HG02798 (cell line): ENCODE measurements around the gene PIK3AP1.
A peak's percentile ranks its signal among the peaks of the same experiment; 100 is the strongest.

Experiments used
- ATAC-seq: cut with Tn5 transposase; IDR thresholded peaks from one replicate; pipeline ENCODE4 v1.9.1; 2021; ENCODE audit warnings: mild to moderate bottlenecking; ENCODE audit not compliant: unreplicated experiment, poor library complexity

Gene PIK3AP1

DNA sequence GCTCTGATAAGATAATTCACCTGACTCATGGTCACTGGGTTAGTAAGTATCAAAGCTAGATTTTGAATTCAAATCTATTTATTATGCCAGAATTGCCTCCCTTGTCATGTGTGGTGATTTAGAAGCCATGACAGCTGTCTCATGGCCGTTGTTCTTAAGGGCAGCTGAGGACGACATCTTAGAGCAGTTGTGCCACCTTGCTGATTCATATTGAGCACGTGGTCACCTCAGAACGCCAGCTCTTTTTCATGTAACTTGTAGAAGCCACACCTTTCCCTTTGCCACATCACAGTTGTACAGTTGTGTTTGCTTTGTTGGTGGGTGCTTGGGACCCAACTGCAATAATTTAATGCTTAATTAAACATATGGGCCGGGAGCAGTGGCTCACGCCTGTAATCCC, 4.3 kb upstream of the PIK3AP1 start:
- ATAC-seq = no peak

DNA sequence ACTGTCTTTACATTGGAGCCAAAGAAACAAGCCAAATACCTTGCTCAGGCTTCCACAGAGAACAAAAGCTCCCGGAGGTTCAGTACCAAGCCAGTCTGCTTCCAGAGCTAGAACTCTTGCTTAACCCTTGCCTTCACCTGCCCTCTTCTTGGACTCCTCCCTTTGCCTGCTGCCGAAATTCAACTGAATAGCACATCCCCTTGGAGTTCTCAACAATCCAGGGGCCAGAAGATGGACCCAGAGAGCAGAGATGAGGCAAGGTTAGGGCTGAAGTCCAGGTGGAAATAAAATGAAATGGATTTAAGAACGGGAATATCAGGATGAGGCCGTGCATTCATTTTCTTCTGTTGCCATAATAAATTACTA, 876 bp upstream of the PIK3AP1 start:
- ATAC-seq = no peak

DNA sequence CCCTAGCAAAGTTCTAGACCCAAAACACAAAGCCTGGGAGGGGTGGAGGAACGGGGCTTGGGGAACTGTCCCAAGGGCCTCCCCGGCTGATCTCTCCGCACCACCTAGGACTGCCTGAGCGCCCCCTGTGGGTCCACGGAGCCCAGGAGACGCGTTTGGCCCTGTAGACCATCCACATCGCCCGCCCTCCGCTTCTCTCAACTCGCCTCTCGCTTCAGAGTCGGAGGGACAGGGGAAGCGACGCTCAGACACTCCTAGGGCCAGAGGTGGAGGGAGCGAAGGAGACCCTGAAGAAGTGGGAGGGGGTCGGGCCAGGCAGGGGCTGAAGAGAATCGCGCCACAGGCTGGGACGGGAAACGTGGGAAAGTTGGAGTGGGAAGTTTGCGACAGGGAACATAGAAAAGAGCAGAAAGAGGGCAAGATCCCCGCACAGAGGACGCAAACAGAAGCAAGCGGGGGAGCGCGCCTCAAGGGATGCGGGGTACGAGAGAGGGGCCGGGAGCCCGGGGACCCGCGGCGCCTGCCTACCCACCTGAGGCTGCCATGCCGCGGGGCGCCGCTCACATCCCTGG, 378 bp downstream of the PIK3AP1 start:
- ATAC-seq = peak; percentile 54

DNA sequence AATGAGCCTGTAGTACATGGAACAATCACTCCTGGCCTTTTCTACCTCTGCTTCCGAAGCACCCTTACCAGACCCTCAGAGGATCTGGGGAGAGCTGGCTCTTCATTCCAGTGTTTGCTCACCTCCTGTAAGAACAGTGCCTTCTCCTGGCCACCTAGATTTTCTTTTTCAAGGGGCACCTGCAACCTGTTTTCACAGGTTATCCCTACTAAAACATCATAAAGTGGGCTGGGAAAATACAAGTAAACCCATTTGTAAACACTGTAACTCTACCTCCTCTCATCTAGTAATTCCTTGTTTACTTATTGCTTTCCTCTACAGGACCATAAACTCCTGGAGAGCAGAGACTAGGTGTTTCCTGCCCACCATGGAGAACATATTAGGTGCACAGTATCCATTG, 1.1 kb downstream of the PIK3AP1 start:
- no peak for ATAC-seq

DNA sequence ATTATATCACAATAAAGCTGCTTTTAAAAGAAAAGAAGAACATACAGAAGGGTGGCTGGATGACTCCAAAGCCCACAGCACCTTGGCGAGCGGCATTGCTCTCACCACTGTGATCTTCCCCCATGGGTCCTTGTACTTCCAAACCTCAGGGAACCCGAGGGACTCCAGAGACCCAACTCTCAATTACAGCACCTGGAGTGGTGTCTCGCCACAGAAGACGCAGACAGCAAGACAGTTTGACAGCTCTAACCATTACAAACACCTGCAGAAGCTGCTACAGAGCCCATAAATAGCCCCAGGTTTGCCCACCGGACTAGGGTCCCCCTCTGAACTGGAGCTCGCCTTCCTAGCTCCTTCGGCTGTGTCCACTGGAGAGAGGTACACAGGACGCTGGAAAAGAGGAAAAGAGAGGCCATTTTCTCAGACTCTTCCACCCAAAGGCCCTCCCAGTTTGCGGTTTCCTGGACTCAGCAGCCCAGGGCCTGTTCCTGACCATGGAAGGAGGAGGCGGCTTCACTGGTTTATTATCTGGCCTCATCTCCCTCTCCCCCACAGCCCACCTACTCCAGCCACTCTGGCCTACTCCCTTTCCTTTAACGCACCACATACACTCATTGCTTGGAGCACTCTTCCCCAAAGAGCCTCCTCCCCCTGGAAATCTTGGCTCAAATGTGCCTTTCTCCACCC, 1.9 kb downstream of the PIK3AP1 start:
- ATAC-seq = no peak

DNA sequence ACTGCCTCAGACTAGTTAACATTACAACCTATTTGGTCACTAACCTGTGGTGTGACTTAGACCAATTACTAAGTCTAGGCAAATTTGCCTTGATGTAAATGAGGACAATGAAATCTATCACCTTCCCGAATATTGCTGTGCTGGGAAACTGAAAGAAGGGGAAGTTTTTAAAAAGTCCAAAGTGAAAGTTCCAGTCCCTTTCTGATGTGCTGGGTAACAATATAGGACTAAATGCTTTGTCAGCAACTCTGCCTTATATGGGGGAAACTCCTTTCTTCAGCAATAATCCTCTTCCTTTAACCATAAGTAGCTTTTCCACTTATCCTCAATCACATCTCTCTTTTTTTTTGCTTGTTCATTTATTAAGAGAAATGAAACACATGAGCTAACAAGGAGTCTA, 3.9 kb downstream of the PIK3AP1 start:
- ATAC-seq = no peak

DNA sequence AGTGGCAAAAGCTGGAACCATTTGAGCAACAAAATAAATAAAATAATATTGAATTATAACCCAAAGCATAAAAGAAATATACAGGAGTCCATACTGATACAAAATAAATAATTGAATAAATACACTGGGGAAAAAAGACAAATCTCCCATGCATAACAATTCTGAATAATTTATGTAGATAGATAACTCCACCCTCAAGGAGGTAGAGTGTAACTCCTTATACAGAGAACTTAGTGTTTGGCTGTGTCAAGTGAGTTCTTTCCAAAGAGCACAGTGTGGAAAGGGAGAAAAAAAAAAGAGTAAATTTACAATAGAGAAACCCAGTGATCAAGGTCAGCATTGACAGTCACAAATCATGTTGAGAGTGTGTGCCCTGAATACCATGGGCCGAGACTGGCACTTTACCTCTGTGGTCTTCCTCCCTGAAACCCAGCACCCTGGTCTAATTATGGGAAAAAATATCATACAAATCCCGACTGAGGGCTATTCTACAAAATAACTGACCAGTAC, 5.5 kb downstream of the PIK3AP1 start:
- no peak for ATAC-seq

DNA sequence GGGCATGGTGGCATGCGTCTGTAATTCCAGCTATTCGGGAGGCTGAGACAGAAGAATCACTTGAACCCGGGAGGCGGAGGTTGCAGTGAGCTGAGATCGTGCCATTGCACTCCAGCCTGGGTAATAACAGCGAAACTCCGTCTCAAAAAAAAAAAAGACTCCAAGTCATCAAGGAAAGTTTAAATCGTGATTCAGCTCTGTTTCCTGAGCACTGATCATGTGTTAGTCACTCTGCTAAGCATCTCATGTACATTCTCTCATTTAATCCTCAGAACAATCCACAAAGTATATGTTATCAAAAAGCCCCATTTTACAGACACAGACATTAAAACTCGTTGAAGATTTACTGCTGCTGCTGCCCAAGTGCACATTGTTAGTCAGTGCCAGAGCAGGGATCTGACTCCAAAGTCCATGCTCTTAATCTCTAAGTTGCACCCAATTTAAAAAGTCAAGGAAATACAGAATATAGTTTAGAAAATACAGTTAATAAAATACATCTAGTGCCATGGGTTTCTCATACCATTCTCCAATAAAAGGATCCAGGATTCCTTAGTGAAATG, 6.2 kb downstream of the PIK3AP1 start:
- ATAC-seq = no peak

DNA sequence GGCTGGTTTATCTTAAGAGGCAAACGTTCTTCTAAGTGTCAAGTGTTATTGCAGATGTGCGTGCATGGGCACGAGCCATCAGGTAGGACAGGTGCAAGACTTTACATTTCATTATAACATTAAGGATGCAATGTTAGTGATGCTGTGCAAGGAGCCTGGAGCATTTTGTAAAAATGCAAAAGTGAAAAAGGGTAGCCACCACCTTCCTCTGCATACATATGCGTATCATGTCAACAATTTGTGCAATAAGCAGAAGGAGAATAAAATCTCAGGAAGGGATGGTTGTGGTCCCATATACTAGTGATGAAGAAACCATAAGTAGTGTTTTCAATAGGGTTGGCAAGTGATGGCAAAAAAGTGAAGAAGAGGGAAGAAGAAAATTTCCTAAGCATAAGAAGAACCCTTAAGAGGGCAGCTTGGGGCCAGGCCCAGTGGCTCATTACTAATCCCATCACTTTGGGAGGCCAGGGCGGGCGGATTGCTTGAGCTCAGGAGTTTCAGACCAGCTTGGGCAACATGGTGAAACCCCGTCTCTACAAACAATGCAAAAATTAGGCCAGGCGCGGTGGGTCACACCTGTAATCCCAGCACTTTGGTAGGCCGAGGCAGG, 7.5 kb downstream of the PIK3AP1 start:
- no peak for ATAC-seq

DNA sequence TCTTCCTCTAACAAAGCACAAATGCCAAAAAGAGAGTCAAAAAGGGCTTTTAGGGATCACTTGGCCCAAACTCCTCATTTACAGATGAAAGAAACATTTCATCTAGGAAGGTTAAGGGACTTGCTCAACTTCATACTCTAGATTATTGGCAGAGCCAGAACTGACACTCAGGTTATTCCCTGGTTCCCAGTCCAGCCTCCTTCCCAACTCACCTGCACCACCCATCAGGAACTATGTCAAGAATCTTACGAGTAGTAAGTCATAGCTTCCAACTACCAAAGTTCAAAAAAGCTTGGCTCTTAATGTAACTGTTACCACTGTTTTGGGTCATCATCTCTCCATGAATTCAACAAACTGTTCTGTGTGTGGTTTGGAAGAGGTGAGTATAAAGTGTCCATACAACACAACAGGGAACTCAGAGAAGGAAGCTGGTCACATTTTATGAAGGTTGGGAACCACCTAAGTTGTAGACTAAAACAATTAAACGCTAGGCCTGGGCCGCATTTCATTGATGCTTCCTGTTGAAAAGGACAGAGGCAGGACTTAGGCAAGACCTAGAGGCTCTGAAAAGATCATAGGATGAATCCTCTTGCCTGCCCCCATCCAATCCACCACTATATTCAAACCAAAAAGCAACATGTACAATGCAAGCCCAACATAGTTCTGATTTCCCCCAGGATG, 9.1 kb downstream of the PIK3AP1 start:
- ATAC-seq = no peak

DNA sequence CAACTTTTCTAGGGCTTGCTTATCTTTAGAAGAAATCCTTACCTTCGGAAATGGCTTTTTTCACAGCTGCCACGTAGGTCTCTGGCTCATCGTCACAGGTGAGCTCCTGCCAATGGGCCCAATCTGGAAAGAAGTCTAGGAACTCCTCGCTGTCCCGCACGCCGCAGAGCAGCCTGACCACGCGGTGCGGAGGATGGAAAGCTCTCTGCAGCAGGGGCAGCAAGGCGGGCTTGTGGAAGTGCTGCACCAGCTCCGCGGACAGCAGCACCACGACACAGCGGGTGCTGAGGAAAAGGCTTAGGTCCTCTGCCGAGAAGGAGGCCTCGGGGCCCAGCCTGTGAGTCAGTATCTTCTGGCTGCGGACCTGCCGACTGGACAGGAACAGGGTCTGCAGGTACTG, 10.8 kb downstream of the PIK3AP1 start:
- ATAC-seq = no peak

DNA sequence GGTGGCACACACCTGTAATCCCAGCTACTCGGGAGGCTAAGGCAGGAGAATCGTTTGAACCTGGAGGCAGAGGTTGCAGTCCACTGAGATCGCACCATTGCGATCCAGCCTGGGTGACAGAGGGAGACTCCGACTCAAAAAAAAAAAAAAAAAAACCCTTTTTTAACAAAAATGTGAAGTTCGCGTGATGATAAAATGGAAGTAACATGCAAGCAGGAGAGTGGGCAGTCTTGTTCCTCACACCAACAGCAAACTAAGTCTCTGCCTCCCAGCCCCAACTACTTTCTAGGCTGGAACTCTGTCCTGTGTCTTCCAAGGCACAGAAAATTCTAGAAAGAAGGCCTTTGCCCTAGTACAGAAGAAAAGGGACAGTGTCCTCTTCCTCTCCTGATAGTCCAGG, 11.3 kb downstream of the PIK3AP1 start:
- no peak for ATAC-seq

DNA sequence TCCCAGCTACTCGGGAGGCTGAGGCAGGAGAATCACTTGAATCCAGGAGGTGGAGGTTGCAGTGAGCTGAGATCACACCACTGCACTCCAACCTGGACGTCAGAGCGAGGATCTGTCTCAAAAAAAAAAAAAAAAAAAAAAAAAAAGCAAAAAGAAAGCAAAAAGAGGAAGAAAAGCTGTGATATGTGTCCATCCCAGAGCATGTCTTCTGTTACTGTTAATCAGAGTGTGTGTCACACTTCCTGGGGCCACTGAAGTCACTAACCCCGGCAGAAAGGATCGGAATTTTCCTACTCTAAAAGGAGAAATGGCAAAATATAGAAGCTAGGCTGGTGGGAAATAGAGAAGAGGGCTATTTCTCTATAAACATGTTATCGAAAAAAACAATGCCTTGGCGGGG, 11.9 kb downstream of the PIK3AP1 start:
- ATAC-seq = no peak

DNA sequence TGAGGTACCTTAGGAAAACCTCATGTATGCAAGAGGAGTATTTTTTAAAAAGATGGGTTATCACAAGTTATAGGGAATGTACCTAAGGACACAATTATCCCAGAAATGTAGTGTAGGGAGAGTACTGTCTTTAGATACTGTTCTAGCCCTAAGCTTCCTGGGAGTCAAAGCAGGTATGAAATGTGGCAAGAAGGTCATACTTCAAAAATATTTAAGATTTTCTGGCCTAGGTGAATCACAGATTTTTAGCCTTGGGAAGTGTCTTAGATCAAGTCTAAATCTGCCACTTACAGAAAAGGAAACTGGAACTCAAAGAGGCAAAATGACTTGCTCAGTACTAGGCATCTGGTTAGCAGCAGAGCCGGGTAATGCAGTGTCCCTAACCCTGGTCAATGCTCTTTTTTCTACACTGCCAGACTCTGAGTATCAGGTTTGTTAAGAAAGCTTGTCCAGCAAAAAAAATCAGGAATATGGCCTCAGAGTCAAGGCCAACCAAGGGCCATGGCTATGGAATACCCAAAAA, 13.9 kb downstream of the PIK3AP1 start:
- peak; percentile 48 for ATAC-seq

DNA sequence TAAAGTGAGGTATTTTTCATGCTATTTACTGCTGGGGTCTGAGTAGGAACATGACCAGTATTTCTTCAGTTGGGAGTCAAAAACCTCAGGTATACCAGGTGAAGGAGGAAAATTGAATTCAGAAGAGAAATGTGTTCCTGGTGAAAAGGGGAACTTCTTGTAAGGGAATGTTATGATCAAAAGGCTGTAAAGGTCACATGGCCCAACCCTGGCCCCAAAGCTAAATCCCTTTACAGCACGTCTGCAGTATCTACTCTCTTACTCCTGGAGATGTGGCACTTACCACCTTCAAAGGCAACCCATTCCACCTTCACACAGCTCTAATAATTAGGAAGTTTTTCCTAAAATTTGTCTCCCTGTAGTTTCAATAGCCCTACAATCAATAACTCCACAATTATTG, 15.2 kb downstream of the PIK3AP1 start:
- no peak for ATAC-seq

DNA sequence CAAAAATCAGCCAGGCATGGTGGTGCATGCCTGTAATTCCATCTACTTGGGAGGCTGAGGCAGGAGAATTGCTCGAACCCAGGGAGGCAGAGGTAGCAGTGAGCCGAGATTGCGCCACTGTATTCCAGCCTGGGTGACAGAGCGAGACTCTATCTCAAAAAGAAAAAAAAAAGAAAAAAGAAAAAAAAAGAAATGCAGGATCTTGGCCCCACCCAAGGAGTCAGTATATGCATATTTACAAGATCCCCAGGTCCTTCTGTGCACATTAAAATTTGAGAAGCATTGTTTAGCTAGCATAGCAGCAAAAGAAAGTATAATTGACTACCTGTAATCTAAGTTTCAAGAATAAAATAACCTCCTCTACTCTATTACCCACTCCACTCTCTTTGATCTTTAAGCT, 15.8 kb downstream of the PIK3AP1 start:
- no peak for ATAC-seq

DNA sequence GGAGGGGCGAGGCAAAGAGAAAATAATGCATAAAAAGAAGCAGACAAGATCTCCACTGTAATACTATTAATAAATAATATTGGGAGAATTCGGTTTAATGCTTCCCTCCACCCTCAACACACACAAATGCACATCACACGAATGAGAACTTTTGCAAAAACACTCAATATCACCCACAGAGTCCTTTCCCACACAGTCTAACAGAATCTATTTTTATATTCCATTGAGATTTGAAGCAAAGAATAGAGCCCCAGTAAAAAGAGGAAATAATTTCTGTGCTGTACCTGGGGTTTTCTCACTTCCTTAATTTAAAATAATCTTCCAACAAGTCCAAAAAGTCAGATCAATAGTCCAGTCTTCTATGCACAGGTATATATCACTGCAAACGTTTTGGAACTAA, 17.0 kb downstream of the PIK3AP1 start:
- ATAC-seq = no peak

DNA sequence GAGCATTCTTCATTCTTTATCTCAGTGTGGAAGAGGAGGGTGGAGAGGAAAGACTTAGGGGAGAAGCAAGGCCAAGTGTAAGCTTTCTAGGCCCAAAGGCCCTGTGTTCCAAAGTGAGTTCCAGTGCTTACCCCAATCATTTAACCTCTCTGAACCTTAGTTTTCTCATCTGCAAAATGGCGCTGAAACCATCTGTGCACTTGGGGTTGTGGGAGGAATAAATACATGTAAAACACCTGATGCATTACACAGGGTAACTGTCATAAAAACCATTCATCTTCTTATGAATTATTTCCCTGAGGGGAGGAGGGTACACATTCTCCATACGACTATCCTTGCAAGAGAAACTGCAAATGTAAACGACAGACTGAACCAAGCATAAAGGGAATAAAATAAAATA, 19.0 kb downstream of the PIK3AP1 start:
- no peak for ATAC-seq

DNA sequence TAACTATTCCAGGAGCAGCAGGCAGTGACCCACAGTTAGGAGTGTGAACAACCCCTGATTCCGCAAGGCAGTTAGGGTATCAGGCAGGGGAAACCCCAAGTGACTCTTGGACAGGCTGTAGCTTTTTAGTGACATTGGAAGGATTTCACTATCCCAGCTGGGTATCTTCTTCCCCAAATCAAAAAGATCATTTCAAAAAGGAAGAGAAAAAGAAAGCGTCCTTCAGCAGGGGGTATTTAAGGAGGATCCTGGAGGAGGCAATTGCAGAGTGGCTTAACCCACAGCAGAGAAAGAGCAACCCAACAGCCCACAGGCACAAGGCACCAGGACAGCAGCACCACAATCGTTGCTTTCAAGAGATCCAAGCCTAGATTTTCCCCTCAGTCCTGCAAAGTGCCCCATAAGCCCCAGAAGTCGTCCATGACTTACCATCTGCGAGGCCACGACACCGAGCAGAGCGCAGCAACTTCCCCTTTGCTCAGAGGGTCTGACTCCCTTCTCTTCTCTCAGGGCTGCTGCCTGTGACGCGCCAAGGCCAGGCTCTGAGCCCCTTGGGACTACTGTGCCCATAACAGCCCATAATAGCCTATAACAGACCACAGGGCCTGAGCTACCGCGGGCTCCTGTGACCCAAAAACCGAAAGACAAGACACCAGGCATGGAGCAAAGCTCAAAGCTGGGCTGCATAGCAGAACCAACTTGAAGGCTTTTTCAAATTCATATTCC, 19.8 kb downstream of the PIK3AP1 start:
- peak; percentile 73 for ATAC-seq

DNA sequence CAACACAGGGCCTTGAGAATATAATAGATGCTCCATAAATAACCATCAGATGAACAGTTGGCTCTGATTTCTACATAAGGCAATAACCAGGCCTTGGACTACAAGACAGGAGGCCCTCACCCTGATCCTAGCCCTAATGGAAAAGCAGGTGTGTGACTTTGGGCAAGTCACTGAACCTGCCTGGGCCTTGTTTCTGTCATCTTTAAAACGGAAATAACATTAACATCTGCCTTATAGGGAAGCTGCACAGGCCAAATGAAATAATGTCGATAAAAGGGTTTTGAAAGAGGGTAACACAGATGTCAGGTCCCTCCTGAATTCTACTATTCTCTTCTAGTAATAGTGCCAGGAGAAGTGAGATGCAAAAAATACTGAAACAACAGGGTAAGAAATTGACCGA, 20.7 kb downstream of the PIK3AP1 start:
- ATAC-seq = no peak
